Neuronal stem cell (in vitro differentiated cells): ENCODE data around the gene ADCY2.

Source experiments
- DNase-seq: peaks from one replicate; pipeline ENCODE4 v3.0.0-alpha.2; 2013; ENCODE audit warnings: low spot score
- H2AFZ ChIP-seq: one replicate; pipeline ENCODE4 v1.6.1; 2013; ENCODE audit warnings: mild to moderate bottlenecking, low read length, inconsistent platforms
- H2AK5ac ChIP-seq: 2 replicates; pipeline ENCODE4 v1.6.1; 2013; ENCODE audit warnings: low read depth, mild to moderate bottlenecking, inconsistent platforms, low read length, moderate library complexity, mixed read lengths
- H2BK120ac ChIP-seq: 2 replicates; pipeline ENCODE4 v1.6.1; 2013; ENCODE audit warnings: low read depth, mild to moderate bottlenecking, inconsistent platforms, low read length, moderate library complexity, mixed read lengths
- H2BK12ac ChIP-seq: one replicate; pipeline ENCODE4 v1.6.1; 2013; ENCODE audit warnings: low read length, inconsistent platforms
- H2BK15ac ChIP-seq: 2 replicates; pipeline ENCODE4 v1.6.1; 2013; ENCODE audit warnings: mild to moderate bottlenecking, low read length, inconsistent platforms, mixed read lengths
- H2BK5ac ChIP-seq: one replicate; pipeline ENCODE4 v1.6.1; 2013; ENCODE audit warnings: inconsistent platforms, mild to moderate bottlenecking, low read length, moderate library complexity
- H3K14ac ChIP-seq: one replicate; pipeline ENCODE4 v1.6.1; 2013; ENCODE audit warnings: low read length, inconsistent platforms
- H3K18ac ChIP-seq: 2 replicates; pipeline ENCODE4 v1.6.1; 2013; ENCODE audit warnings: low read length, inconsistent platforms
- H3K23ac ChIP-seq: 2 replicates; pipeline ENCODE4 v1.6.1; 2013; ENCODE audit warnings: low read depth, mild to moderate bottlenecking, mixed read lengths, low read length, inconsistent platforms; ENCODE audit not compliant: poor library complexity
- H3K27ac ChIP-seq: replicated peaks from 3 replicates; pipeline ENCODE4 v1.5.1; 2013; ENCODE audit warnings: low read length, inconsistent platforms
- H3K27me3 ChIP-seq, 3 experiments: 2 replicates each; pipeline ENCODE4 v1.6.1; 2013; ENCODE audit warnings: low read length in 3 of 3, mild to moderate bottlenecking in 2 of 3, inconsistent platforms in 1 of 3, low read depth in 1 of 3, mixed read lengths in 1 of 3, moderate library complexity in 1 of 3; ENCODE audit not compliant: control insufficient read depth in 3 of 3, insufficient read depth in 3 of 3
- H3K36me3 ChIP-seq, 2 donors: replicated peaks in 1 of 2; 2 replicates each; pipeline ENCODE4 v1.6.1; 2013; ENCODE audit warnings: low read length in 2 of 2; ENCODE audit not compliant: control insufficient read depth in 2 of 2, insufficient read depth in 2 of 2
- H3K4ac ChIP-seq: 2 replicates; pipeline ENCODE4 v1.6.1; 2013; ENCODE audit warnings: inconsistent platforms, mild to moderate bottlenecking, low read length, moderate library complexity
- H3K4me1 ChIP-seq, 2 donors: 1 replicate in 1 of 2; 2 replicates in 1 of 2; pipeline ENCODE4 v1.6.1; 2013; ENCODE audit warnings: low read length in 2 of 2, low read depth in 1 of 2; ENCODE audit not compliant: control insufficient read depth in 2 of 2, insufficient read depth in 1 of 2
- H3K4me2 ChIP-seq: one replicate; pipeline ENCODE4 v1.6.1; 2013; ENCODE audit warnings: mild to moderate bottlenecking, low read length, inconsistent platforms; ENCODE audit not compliant: insufficient read depth, poor library complexity, severe bottlenecking
- H3K4me3 ChIP-seq, 2 donors: 2 replicates each; pipeline ENCODE4 v1.5.1; 2013; ENCODE audit warnings: low read length in 2 of 2, mild to moderate bottlenecking in 2 of 2, inconsistent platforms in 1 of 2, moderate library complexity in 1 of 2
- H3K79me1 ChIP-seq: one replicate; pipeline ENCODE4 v1.6.1; 2013; ENCODE audit warnings: low read depth, mild to moderate bottlenecking, inconsistent platforms, low read length, moderate library complexity
- H3K9ac ChIP-seq: one replicate; pipeline ENCODE4 v1.6.1; 2013; ENCODE audit warnings: mild to moderate bottlenecking, low read depth, low read length, inconsistent platforms; ENCODE audit not compliant: poor library complexity
- H3K9me3 ChIP-seq, 2 donors: replicated peaks in 1 of 2; 2 replicates each; pipeline versions ENCODE3 to v1.6.1; 2013; ENCODE audit warnings: low read length in 2 of 2, mild to moderate bottlenecking in 2 of 2, inconsistent platforms in 1 of 2, low read depth in 1 of 2, mixed read lengths in 1 of 2, moderate library complexity in 1 of 2; ENCODE audit not compliant: control insufficient read depth in 2 of 2, insufficient read depth in 1 of 2
- H4K8ac ChIP-seq: one replicate; pipeline ENCODE4 v1.6.1; 2013; ENCODE audit warnings: low read depth, mild to moderate bottlenecking, inconsistent platforms, low read length, moderate library complexity
- H4K91ac ChIP-seq: one replicate; pipeline ENCODE4 v1.6.1; 2013; ENCODE audit warnings: low read length, low read depth, mild to moderate bottlenecking, inconsistent platforms; ENCODE audit not compliant: poor library complexity
- WGBS, 2 donors: extraction: QIAGEN DNeasy Blood & Tissue Kit; methylation state at CpG; one replicate each; pipeline ENCODE4 v1.1.7; 2013; ENCODE audit warnings: missing lambda C conversion rate in 2 of 2, mixed read lengths in 1 of 2; ENCODE audit not compliant: insufficient read length in 2 of 2, insufficient replicate concordance in 1 of 2; ENCODE audit errors: extremely low coverage in 2 of 2; 5-methylcytosine and 5-hydroxymethylcytosine counted together

ADCY2 gene

DNA sequence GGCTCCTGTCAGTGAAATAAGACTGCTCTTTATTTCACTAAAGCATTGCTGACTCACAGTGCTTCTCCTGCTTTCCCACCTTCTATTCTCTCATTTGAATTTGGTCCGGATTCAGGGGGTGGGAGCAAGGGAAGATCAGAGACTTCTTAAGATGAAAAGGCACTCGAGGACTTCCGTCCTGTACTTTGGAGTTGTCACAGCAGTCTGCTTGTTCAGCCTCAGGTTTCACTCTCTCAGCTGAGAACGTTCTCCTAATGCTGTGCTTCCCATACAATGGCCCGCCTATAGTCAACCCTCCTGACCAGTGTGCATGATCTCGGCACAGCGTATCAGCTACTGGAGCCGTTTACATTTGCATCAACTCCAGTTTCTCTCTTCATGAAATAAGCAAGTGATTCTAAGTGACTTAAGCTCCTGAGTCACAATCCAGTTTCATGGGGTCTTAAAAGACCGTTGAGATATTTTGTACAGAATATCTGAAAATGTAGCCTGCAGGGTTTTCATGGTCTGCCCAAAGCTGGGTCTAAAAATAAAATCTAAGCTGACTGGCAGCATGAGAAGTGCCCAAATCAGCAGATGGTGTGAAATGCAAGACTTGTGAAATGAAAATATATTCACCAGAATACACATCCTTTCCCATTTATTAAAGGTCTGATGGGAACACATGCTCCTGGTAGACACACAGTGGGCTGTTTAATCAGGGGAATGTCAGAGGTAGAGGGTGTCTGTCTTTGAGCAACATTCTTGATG lies 145.0 kb downstream of the ADCY2 start:
- Histone ChIP-seq H4K8ac (no peak overlapping the region), H4K91ac (no peak overlapping the region), H3K9me3 (no peaks in the 10 kb centered on the region), H2AFZ (peak overlapping the region; percentile 44), H3K4me1 (peaks cover 0 to 8% of the 10 kb centered on the region in 2 donors), H3K14ac (no peak overlapping the region), H3K4me2 (no peak overlapping the region), H3K18ac (no peak overlapping the region), H2BK120ac (no peak overlapping the region), H3K27me3 (no peaks in the 10 kb centered on the region), H2AK5ac (no peak overlapping the region), H3K23ac (no peak overlapping the region), H2BK12ac (no peak overlapping the region), H3K36me3 (no peaks in the 10 kb centered on the region), H3K4me3 (no peak overlapping the region), H3K4ac (no peak overlapping the region), H2BK5ac (no peak overlapping the region), H2BK15ac (no peak overlapping the region), H3K27ac (no peak overlapping the region), H3K79me1 (no peaks in the 10 kb centered on the region), H3K9ac (no peak overlapping the region)
- WGBS, 2 donors, result no CpG with 5 or more reads among the region's 9 CpGs
- no peak for DNase-seq

- H2BK120ac ChIP-seq, result no peak overlapping the region
- no peaks in the 10 kb centered on the region for H3K36me3 ChIP-seq
- WGBS, 2 donors, result no CpG with 5 or more reads among the region's 2 CpGs
- no peak overlapping the region for H3K18ac ChIP-seq
- H3K4me2 ChIP-seq, result no peak overlapping the region
- H3K27ac ChIP-seq, result no peak overlapping the region
- no peak overlapping the region for H3K4me3 ChIP-seq
- H3K14ac ChIP-seq, result no peak overlapping the region
- no peak overlapping the region for H2BK15ac ChIP-seq
- no peaks in the 10 kb centered on the region for H3K9me3 ChIP-seq
- H2AFZ ChIP-seq, result no peak overlapping the region
- H3K23ac ChIP-seq, result no peak overlapping the region
- no peak overlapping the region for H3K9ac ChIP-seq
- H3K4me1 ChIP-seq, result peaks cover 4 to 9% of the 10 kb centered on the region in 2 donors
- no peak overlapping the region for H4K91ac ChIP-seq
- H3K79me1 ChIP-seq, result no peaks in the 10 kb centered on the region
- H2BK12ac ChIP-seq, result no peak overlapping the region
- H2AK5ac ChIP-seq, result no peak overlapping the region
- no peak overlapping the region for H4K8ac ChIP-seq
- no peaks in the 10 kb centered on the region for H3K27me3 ChIP-seq
- H2BK5ac ChIP-seq, result no peak overlapping the region
- DNase-seq, result no peak
- no peak overlapping the region for H3K4ac ChIP-seq
These were observed 146.0 kb downstream of the ADCY2 start for GRCh38 chr5:7541898-7542297.

DNA sequence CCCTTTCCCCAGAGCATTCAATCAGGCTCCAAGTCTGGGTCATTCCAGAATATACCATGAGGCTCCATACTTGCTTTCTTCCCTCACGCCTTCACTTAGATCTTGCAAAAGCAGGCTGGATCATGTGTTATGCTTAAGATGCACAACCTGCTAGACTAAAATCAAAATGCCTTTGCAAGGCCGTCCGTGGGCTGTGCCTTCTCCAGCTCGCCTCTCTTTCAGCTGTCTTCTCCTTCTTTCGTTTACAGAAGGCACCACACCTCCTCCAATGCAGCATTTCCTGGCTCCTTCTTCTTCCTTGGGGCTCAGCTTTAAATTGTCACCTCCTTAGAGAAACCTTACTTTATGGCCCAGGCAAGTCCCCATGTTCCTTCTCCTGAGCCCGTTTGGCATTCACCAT lies 150.6 kb downstream of the ADCY2 start:
- H3K4ac ChIP-seq, result no peak overlapping the region

GRCh38 chr5:7548596-7548995 lies 152.7 kb downstream of the ADCY2 start:
- H3K9ac ChIP-seq, result no peak overlapping the region
- no peak overlapping the region for H4K8ac ChIP-seq
- no peak overlapping the region for H2AFZ ChIP-seq
- WGBS, 2 donors, result no CpG with 5 or more reads among the region's 2 CpGs
- no peak overlapping the region for H3K23ac ChIP-seq
- peaks cover 7 to 11% of the 10 kb centered on the region in 2 donors for H3K4me1 ChIP-seq
- H3K9me3 ChIP-seq, result peaks cover 0 to 2% of the 10 kb centered on the region in 2 donors
- no peak overlapping the region for H3K4ac ChIP-seq
- DNase-seq, result no peak
- H3K4me3 ChIP-seq, result no peak overlapping the region
- no peak overlapping the region for H4K91ac ChIP-seq
- no peak overlapping the region for H3K27ac ChIP-seq
- H2BK15ac ChIP-seq, result no peak overlapping the region
- no peak overlapping the region for H3K18ac ChIP-seq
- no peak overlapping the region for H3K4me2 ChIP-seq
- H2AK5ac ChIP-seq, result no peak overlapping the region
- no peak overlapping the region for H2BK120ac ChIP-seq
- no peak overlapping the region for H2BK12ac ChIP-seq
- H3K14ac ChIP-seq, result no peak overlapping the region
- H3K27me3 ChIP-seq, result no peaks in the 10 kb centered on the region
- H3K36me3 ChIP-seq, result peaks cover 0 to 4% of the 10 kb centered on the region in 2 donors
- H2BK5ac ChIP-seq, result no peak overlapping the region
- no peaks in the 10 kb centered on the region for H3K79me1 ChIP-seq

More for the DNA sequence above, 150.6 kb downstream of the ADCY2 start:
- Histone ChIP-seq H4K8ac (no peak overlapping the region), H3K18ac (no peak overlapping the region), H3K27ac (no peak overlapping the region), H2AFZ (no peak overlapping the region), H2BK5ac (no peak overlapping the region), H3K14ac (no peak overlapping the region), H4K91ac (no peak overlapping the region), H3K79me1 (no peaks in the 10 kb centered on the region), H3K27me3 (no peaks in the 10 kb centered on the region), H2BK15ac (no peak overlapping the region), H3K4me3 (no peak overlapping the region), H3K9ac (no peak overlapping the region), H3K9me3 (peaks cover 0 to 2% of the 10 kb centered on the region in 2 donors), H2AK5ac (no peak overlapping the region), H3K4me1 (peaks cover 1 to 7% of the 10 kb centered on the region in 2 donors), H2BK12ac (no peak overlapping the region), H2BK120ac (no peak overlapping the region), H3K36me3 (peaks cover 0 to 4% of the 10 kb centered on the region in 2 donors), H3K23ac (no peak overlapping the region), H3K4me2 (no peak overlapping the region)
- WGBS, 2 donors, result no CpG with 5 or more reads among the region's 6 CpGs
- DNase-seq, result no peak
